COLO668 (cell line): ENCODE measurements around the gene THAP4.
"Not testable (repeated sequence)": the region's sequence is repeated elsewhere in the genome, so short reads cannot be mapped to it uniquely, and the experiment has no call there.

Source experiments
- DNase-seq: peaks from one replicate; lab custom pipeline; 2025; ENCODE audit not compliant: unreplicated experiment; lab: John Stamatoyannopoulos, UW

Gene THAP4

DNA sequence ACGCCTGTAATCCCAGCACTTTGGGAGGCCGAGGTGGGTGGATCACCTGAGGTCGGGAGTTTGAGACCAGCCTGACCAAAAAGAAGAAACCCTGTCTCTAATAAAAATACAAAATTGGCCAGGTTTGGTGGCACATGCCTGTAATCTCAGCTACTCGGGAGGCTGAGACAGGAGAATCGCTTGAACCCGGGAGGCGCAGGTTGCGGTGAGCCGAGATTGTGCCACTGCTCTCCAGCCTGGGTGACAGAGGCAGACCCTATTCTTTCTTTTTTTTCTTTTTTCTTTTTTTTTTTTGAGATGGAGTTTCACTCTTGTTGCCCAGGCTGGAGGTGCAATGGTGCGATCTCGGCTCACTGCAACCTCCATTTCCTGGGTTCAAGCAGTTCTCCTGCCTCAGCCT, 70.9 kb downstream of the THAP4 start:
- DNase-seq = not testable (repeated sequence)

- no peak for DNase-seq
Measured at GRCh38 chr2:241565411-241565810, 71.5 kb downstream of the THAP4 start.

DNA sequence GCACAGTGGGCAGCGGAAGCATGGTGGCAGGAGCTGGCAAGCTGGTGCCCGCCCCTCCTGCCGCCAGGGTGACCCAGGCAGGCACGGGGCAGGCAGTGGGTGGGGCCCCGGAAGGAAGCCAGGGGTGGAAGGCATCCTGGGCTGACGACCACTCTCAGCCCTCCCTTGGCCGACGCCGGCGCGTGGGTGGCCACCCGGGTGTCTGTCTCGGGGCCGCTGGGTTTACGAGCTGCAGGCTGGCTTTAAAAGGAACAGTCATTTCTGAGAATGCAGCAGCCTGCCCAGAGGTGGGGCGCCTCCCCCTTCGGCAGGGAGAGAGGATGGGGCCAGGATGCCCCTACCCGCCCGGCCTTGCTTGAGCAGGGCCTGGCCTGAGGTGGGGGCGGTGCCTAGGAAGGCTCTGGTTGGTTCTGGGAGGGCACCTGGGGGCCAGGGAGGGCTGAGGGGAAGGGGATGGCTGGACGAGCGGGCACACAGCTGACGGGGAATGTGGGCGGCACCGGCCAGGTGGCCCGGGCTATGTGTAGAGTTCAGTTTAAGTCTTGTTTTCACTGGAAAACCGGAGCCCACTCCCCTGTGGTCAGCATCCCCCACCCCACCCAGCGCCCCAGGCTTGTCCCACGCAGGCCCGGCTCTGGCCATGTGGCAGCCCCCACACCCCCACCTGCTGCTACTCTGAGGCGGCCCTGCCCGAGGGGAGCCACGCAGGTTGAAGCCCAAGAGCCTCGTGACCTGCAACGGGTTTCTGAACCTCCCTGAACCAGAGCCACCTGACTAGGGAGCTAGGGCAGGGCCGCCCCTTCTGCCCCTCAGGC, 72.2 kb downstream of the THAP4 start:
- no peak for DNase-seq

- no peak for DNase-seq
Measured at GRCh38 chr2:241563981-241564595, 72.9 kb downstream of the THAP4 start.

- no peak for DNase-seq
Measured at GRCh38 chr2:241563571-241563980, 73.4 kb downstream of the THAP4 start.

DNA sequence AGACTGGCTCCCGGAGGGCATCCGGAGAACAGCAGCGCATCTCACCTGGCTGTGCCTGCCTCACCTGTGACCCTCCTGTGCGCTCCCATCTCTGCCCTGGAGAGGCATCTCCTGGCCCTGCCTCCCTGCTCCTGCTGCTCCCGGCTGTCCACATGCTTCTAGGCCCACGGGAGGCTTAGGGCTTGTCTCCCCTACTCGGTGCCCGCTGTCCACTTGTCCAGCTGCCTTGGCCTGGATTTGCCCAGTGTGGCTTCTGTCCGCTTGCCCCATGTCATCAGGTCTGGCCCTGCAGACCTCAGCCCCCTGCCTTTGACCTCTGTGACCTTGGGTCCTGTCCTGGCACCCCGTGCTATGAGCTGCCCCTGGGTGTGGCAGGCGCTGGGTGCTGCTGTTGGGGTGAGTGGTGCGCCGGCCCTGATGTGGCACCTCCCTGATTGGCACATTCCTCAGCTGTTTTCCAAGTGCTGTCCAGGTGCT, 73.9 kb downstream of the THAP4 start:
- DNase-seq = no peak

GRCh38 chr2:241562269-241562891, 74.6 kb downstream of the THAP4 start:
- no peak for DNase-seq

- no peak for DNase-seq
Measured at GRCh38 chr2:241561832-241562231, 75.1 kb downstream of the THAP4 start.

DNA sequence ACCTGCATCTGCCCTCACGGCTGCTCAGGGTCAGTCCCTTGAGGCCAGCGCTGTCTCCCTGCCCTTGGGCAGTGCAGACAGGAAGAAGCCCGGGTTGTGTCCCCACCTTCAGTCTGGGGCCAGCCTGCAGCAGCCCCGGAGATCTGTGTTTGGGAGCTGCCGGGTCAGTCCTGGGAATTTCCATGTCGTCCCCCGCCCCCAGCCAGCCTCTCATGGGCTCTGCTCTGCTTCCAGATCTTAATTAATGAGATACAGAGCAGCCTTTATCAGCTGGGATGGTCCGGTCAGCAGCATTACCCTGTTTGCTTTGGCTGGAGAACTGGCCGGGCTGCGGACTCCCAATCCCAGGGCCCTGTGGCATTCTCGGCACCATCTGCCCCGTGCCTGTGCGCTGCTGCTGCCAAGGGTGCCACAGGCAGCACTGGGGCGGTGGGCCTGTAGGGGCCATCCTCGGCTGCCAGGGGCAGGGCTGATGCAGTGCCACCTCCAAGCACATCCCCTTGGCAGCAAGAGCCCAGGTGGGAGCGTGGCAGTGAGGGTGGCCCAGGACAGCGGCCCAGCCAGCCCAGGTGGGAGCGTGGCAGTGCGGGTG, 76.0 kb downstream of the THAP4 start:
- DNase-seq = no peak

- DNase-seq = no peak
Measured at GRCh38 chr2:241560162-241560882, 76.6 kb downstream of the THAP4 start.

GRCh38 chr2:241559323-241560161, 77.4 kb downstream of the THAP4 start:
- peak; percentile 19 for DNase-seq

DNA sequence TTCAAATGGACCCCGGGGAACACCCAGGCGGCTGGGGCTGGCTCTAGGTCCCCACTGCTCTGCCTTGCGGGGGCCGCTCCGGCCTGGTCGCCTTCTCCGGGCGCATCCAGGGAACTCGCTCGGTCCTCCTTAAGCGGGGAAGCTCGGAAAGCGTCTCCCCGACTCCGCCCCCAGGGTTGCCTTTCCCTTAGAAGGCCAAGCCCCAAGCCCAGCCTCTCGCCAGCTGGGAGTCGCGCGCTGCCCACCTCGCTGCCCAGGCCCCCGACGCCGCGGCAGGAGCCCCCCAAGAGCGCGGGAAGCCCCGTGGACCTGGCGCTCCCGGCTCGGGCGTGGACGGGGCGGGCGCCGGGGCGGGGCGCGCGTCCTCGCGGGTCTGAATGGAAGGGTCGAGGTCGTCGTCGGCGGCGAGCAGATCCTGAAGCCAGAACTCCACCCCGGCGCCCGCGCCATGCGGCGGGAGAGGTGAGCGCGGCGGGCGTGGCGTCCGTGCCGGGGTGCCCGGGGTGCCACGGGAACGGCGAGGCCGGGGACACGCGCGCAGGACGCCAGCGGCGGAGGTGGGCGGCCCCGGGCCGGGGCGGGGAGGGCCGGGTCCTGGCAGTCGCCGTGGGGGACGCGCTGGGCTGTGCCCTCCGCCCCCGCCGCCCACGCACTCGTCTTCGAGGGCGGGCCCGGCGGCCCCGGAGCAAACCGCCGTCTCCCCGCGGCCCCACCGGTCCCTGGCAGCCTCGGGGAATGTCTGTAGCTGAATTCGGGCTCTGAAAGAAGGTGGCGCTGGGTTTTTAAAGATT, 78.2 kb downstream of the THAP4 start, which contains the start of gene BOK:
Gene BOK (plus strand): TSS at position 214 of the 791 bp plus-strand sequence. CDS start 739 bp downstream, outside the sequence.
- DNase-seq = peak; percentile 39

DNA sequence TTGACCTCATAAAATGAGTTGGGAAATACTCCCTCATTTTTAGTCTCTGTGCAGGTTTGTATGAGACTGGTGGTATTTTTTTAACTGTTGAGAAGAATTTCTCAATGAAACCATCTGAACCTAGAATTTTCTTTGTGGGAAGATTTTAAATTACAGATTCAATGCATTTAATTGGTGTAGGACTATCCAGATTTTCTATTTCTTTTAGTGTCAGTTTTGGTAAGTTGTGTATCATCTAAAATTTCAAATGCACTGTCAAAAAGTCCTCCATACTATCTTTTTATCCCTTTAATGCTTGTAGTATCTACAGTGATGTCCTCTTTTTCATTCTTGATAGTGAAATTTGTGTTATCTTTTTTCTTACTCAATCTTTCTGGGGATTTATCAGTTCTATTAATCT, 80.2 kb downstream of the THAP4 start:
- no peak for DNase-seq

GRCh38 chr2:241555711-241556110, 81.2 kb downstream of the THAP4 start:
- peak; percentile 34 for DNase-seq

DNA sequence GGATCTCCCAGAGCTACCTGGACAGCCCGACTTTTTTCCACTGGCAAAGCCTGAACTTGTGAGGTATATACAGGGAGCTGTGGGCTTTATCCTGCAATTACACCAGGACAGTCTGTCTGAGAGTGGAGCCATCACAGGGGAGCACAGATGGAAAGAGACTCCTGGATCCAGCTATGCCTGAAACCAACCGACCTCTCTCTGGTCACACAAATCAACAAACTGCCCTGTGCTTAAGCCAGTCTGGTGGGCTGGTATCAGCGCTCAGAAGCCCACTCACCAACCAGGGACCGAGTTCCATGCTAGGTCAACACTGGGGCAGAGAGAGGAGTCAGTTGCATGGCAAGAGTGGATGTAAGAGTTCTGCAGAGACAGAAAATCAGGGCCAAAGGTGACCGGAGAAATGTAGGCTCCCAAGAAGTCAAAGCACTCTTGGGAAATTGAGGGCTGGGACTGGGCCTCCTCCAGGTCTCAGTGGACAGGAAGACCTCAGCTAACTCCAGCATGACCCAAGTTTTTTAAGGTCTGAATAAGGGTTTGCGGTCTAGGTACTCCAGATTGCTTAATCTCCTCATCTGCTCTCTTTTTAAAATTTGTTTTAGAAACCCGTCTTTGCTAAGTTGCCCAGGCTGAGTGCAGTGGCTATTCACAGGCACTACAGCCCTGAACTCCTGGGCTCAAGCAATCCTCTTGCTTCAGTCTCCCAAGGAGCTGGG, 82.2 kb downstream of the THAP4 start:
- no peak for DNase-seq

- DNase-seq = no peak
Measured at GRCh38 chr2:241553981-241554380, 83.0 kb downstream of the THAP4 start.

GRCh38 chr2:241553512-241553830, 83.5 kb downstream of the THAP4 start:
- DNase-seq = no peak

DNA sequence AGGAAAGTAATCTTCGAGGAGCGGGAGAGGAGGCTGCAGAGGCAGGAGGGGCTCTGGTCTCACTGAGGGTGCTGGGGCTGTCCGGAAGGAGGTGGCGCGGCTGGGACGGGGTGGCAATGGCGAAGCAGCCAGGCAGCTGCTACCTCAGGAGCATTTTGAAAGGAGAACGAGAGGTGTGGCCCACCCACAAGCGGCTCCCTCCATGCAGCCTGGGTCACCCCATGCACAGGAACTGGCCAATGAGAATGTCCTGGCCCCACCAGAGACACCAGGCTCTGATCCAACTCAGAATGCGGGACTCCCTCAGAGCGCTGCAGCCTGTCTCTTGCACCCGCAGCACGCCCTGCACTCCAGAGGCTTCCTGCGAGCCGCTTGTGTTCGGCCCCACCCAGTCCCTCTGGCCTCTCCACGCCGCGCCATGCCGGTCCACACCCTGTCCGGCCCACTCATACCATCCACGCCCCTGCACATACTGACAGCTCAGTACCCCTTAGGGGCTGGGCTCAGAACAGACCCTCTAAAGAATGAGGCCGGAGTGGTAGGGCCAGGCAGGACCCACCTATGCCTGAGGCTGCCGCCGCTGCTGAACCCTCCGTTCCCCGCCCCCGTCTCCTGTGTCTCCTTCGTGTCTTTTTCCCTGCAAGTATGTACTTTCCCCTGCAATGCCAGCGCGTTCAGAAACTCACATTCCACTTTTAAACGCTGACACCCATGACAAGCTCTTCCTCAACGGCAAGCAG, 84.8 kb downstream of the THAP4 start:
- DNase-seq = no peak
